ENCODE data around the gene TCF21.

DNA sequence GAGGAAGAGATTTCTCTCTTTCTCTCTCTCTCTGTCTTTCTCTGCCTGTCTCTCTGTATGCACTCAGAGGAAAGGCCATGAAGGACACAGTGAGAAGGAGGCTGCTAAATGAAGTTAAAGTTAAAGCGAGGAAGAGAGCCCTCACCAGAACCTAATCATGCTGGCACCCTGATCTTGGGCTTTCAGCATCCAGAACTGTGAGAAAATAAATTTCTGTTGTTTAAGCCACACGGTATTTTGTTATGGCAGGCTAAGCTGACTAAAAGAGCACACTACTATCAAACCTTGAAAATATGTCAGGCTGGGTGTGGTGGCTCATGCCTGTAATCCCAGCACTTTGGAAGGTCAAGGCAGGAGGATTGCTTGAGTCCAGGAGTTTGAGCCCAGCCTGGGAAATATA, 8.0 kb upstream of the TCF21 start:
- TF ChIP-seq, protein P1, sequence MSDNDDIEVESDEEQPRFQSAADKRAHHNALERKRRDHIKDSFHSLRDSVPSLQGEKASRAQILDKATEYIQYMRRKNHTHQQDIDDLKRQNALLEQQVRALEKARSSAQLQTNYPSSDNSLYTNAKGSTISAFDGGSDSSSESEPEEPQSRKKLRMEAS (IDR thresholded peaks at IDR 0.05; ENCODE audit: low read depth, low read length) = no peak
- TF ChIP-seq ZZZ3 (IDR thresholded peaks at IDR 0.05; ENCODE audit: control insufficient read depth, insufficient read length, low read depth) (no peak), BACH1 (IDR thresholded peaks at IDR 0.05; ENCODE audit: borderline replicate concordance) (no peak), CHD2 (IDR thresholded peaks at IDR 0.05; ENCODE audit: borderline replicate concordance, low read depth, low read length) (no peak), FOS (IDR thresholded peaks at IDR 0.05; ENCODE audit: borderline replicate concordance, extremely low read depth, insufficient read length) (no peak), POLR2A (IDR thresholded peaks at IDR 0.05; ENCODE audit: low read depth, low read length) (no peak), EZH2 (IDR thresholded peaks at IDR 0.05; ENCODE audit: borderline replicate concordance, control insufficient read depth, low read depth, low read length) (no peak), TBL1XR1 (IDR thresholded peaks at IDR 0.05; ENCODE audit: low read depth, low read length) (no peak), GABPA (IDR thresholded peaks at IDR 0.05; ENCODE audit: low read depth) (no peak), PAX8 (IDR thresholded peaks at IDR 0.05) (no peak)
- TF ChIP-seq, protein P2, sequence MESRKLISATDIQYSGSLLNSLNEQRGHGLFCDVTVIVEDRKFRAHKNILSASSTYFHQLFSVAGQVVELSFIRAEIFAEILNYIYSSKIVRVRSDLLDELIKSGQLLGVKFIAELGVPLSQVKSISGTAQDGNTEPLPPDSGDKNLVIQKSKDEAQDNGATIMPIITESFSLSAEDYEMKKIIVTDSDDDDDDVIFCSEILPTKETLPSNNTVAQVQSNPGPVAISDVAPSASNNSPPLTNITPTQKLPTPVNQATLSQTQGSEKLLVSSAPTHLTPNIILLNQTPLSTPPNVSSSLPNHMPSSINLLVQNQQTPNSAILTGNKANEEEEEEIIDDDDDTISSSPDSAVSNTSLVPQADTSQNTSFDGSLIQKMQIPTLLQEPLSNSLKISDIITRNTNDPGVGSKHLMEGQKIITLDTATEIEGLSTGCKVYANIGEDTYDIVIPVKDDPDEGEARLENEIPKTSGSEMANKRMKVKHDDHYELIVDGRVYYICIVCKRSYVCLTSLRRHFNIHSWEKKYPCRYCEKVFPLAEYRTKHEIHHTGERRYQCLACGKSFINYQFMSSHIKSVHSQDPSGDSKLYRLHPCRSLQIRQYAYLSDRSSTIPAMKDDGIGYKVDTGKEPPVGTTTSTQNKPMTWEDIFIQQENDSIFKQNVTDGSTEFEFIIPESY (IDR thresholded peaks at IDR 0.05) = no peak
- TF ChIP-seq, protein P3, sequence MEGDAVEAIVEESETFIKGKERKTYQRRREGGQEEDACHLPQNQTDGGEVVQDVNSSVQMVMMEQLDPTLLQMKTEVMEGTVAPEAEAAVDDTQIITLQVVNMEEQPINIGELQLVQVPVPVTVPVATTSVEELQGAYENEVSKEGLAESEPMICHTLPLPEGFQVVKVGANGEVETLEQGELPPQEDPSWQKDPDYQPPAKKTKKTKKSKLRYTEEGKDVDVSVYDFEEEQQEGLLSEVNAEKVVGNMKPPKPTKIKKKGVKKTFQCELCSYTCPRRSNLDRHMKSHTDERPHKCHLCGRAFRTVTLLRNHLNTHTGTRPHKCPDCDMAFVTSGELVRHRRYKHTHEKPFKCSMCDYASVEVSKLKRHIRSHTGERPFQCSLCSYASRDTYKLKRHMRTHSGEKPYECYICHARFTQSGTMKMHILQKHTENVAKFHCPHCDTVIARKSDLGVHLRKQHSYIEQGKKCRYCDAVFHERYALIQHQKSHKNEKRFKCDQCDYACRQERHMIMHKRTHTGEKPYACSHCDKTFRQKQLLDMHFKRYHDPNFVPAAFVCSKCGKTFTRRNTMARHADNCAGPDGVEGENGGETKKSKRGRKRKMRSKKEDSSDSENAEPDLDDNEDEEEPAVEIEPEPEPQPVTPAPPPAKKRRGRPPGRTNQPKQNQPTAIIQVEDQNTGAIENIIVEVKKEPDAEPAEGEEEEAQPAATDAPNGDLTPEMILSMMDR (IDR thresholded peaks at IDR 0.05 in 2 of 3, conservative IDR thresholded peaks at IDR 0.05 in 1 of 3; ENCODE audit: control insufficient read depth in 2 of 3, extremely low read depth in 1 of 3, insufficient read depth in 1 of 3, low read depth in 3 of 3, low read length in 3 of 3) = no peak
- TF ChIP-seq, protein P4, sequence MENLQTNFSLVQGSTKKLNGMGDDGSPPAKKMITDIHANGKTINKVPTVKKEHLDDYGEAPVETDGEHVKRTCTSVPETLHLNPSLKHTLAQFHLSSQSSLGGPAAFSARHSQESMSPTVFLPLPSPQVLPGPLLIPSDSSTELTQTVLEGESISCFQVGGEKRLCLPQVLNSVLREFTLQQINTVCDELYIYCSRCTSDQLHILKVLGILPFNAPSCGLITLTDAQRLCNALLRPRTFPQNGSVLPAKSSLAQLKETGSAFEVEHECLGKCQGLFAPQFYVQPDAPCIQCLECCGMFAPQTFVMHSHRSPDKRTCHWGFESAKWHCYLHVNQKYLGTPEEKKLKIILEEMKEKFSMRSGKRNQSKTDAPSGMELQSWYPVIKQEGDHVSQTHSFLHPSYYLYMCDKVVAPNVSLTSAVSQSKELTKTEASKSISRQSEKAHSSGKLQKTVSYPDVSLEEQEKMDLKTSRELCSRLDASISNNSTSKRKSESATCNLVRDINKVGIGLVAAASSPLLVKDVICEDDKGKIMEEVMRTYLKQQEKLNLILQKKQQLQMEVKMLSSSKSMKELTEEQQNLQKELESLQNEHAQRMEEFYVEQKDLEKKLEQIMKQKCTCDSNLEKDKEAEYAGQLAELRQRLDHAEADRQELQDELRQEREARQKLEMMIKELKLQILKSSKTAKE (IDR thresholded peaks at IDR 0.05; ENCODE audit: low read depth, poor library complexity, severe bottlenecking) = no peak
- TF ChIP-seq, protein P5, sequence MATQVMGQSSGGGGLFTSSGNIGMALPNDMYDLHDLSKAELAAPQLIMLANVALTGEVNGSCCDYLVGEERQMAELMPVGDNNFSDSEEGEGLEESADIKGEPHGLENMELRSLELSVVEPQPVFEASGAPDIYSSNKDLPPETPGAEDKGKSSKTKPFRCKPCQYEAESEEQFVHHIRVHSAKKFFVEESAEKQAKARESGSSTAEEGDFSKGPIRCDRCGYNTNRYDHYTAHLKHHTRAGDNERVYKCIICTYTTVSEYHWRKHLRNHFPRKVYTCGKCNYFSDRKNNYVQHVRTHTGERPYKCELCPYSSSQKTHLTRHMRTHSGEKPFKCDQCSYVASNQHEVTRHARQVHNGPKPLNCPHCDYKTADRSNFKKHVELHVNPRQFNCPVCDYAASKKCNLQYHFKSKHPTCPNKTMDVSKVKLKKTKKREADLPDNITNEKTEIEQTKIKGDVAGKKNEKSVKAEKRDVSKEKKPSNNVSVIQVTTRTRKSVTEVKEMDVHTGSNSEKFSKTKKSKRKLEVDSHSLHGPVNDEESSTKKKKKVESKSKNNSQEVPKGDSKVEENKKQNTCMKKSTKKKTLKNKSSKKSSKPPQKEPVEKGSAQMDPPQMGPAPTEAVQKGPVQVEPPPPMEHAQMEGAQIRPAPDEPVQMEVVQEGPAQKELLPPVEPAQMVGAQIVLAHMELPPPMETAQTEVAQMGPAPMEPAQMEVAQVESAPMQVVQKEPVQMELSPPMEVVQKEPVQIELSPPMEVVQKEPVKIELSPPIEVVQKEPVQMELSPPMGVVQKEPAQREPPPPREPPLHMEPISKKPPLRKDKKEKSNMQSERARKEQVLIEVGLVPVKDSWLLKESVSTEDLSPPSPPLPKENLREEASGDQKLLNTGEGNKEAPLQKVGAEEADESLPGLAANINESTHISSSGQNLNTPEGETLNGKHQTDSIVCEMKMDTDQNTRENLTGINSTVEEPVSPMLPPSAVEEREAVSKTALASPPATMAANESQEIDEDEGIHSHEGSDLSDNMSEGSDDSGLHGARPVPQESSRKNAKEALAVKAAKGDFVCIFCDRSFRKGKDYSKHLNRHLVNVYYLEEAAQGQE (IDR thresholded peaks at IDR 0.05; ENCODE audit: low read depth, low read length) = no peak

Measured in GM12878 (cell line).